Mononuclear cell (primary cell): ENCODE measurements around the gene KATNIP. TPM values are rescaled to one million over a fixed set of nuclear protein-coding genes. Genes with fewer than 3 reads are reported as not detected.

ENCODE experiments used
- H3K27me3 ChIP-seq: 2 replicates; pipeline ENCODE4 v1.6.0; 2011; ENCODE audit warnings: low read length, control low read depth; ENCODE audit not compliant: insufficient read depth
- H3K4me1 ChIP-seq: 2 replicates; pipeline ENCODE4 v1.5.1; 2011; ENCODE audit warnings: mild to moderate bottlenecking, low read length, control low read depth; ENCODE audit not compliant: insufficient read depth
- H3K4me3 ChIP-seq: 2 replicates; pipeline ENCODE4 v1.5.1; 2011; ENCODE audit warnings: mild to moderate bottlenecking, low read length, moderate library complexity
- H3K9me3 ChIP-seq: 2 replicates; pipeline ENCODE4 v1.5.1; 2011; ENCODE audit warnings: low read depth, mild to moderate bottlenecking, control low read depth, low read length
- total RNA-seq: library from RNA; depleted of rRNA; stranded (reverse); fragments of >200 nt; gene quantifications from one replicate; pipeline ENCODE4 v1.2.3, GENCODE V29; 2012

The KATNIP gene
- total RNA-seq, 1 donor: 15.7 TPM

- Histone ChIP-seq H3K4me1 (no peaks in the 10 kb centered on the region), H3K4me3 (no peak overlapping the region), H3K9me3 (no peaks in the 10 kb centered on the region), H3K27me3 (no peaks in the 10 kb centered on the region)
These were observed 36.8 kb downstream of the KATNIP start for GRCh38 chr16:27586711-27587110.

- Histone ChIP-seq H3K4me1 (no peaks in the 10 kb centered on the region), H3K27me3 (no peaks in the 10 kb centered on the region), H3K4me3 (no peak overlapping the region)
These were observed 38.1 kb downstream of the KATNIP start for GRCh38 chr16:27588057-27588456.

GRCh38 chr16:27591837-27592236, 41.9 kb downstream of the KATNIP start:
- Histone ChIP-seq H3K4me3 (no peak overlapping the region), H3K4me1 (no peaks in the 10 kb centered on the region), H3K27me3 (no peaks in the 10 kb centered on the region), H3K9me3 (no peaks in the 10 kb centered on the region)

More at GRCh38 chr16:27588057-27588456, 38.1 kb downstream of the KATNIP start:
- no peaks in the 10 kb centered on the region for H3K9me3 ChIP-seq

GRCh38 chr16:27595475-27595874, 45.5 kb downstream of the KATNIP start:
- Histone ChIP-seq H3K4me1 (no peaks in the 10 kb centered on the region), H3K27me3 (no peaks in the 10 kb centered on the region), H3K4me3 (no peak overlapping the region), H3K9me3 (no peaks in the 10 kb centered on the region)

- Histone ChIP-seq H3K27me3 (no peaks in the 10 kb centered on the region), H3K9me3 (no peaks in the 10 kb centered on the region), H3K4me3 (no peak overlapping the region), H3K4me1 (no peaks in the 10 kb centered on the region)
These were observed 46.0 kb downstream of the KATNIP start for GRCh38 chr16:27595993-27596392.

GRCh38 chr16:27596411-27596810, 46.5 kb downstream of the KATNIP start:
- no peaks in the 10 kb centered on the region for H3K4me1 ChIP-seq
- no peaks in the 10 kb centered on the region for H3K27me3 ChIP-seq
- H3K4me3 ChIP-seq: no peak overlapping the region
- H3K9me3 ChIP-seq: no peaks in the 10 kb centered on the region

- Histone ChIP-seq H3K4me1 (no peaks in the 10 kb centered on the region), H3K4me3 (no peak overlapping the region), H3K9me3 (no peaks in the 10 kb centered on the region), H3K27me3 (no peaks in the 10 kb centered on the region)
These were observed 47.4 kb downstream of the KATNIP start for GRCh38 chr16:27597361-27597760.

GRCh38 chr16:27598220-27598619, 48.3 kb downstream of the KATNIP start:
- H3K4me3 ChIP-seq: no peak overlapping the region
- no peaks in the 10 kb centered on the region for H3K9me3 ChIP-seq
- H3K27me3 ChIP-seq: no peaks in the 10 kb centered on the region
- H3K4me1 ChIP-seq: no peaks in the 10 kb centered on the region

GRCh38 chr16:27598931-27599565, 49.1 kb downstream of the KATNIP start:
- no peak overlapping the region for H3K4me3 ChIP-seq
- no peaks in the 10 kb centered on the region for H3K27me3 ChIP-seq
- H3K9me3 ChIP-seq: no peaks in the 10 kb centered on the region
- H3K4me1 ChIP-seq: no peaks in the 10 kb centered on the region

GRCh38 chr16:27599606-27600005, 49.7 kb downstream of the KATNIP start:
- H3K4me1 ChIP-seq: no peaks in the 10 kb centered on the region
- H3K4me3 ChIP-seq: no peak overlapping the region
- no peaks in the 10 kb centered on the region for H3K9me3 ChIP-seq
- no peaks in the 10 kb centered on the region for H3K27me3 ChIP-seq

Other genes with a start within 250 kb of the KATNIP start
- gene IL4R, start 236.2 kb upstream of the KATNIP start, total RNA-seq: 103 TPM
- gene IL21R, start 148.0 kb upstream of the KATNIP start, total RNA-seq: 21.1 TPM
- 38.5 TPM for gene GTF3C1, start 231 bp upstream of the KATNIP start, total RNA-seq